Skeletal muscle cell (primary cell): ENCODE results near the gene LSM4.

Experiments
- DNase-seq: peaks from one replicate; pipeline ENCODE4 v3.0.0-alpha.2; 2010; ENCODE audit warnings: low read depth
- H3K4me3 ChIP-seq: 2 replicates; pipeline ENCODE4 v1.5.1; 2011; ENCODE audit warnings: low read depth, mild to moderate bottlenecking, control low read depth, low read length, moderate library complexity

LSM4 gene

DNA sequence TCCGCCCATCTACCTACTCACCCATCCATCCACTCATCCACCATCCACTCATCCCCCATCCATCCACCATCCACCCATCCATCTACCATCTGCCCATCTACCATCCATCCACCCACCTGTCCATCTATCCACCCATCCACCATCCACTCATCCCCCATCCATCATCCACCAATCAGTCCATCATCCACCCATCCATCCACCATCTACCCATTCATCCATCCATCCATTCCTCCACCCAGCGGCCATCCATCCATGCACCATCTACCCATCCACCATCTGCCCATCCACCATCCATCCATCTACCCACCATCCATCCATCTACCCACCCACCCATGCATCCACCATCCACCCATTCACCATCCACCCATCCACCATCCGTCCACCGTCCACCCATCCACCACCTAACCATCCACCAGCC, 27.8 kb downstream of the LSM4 start:
- no peak overlapping the region for H3K4me3 ChIP-seq
- DNase-seq, result no peak

DNA sequence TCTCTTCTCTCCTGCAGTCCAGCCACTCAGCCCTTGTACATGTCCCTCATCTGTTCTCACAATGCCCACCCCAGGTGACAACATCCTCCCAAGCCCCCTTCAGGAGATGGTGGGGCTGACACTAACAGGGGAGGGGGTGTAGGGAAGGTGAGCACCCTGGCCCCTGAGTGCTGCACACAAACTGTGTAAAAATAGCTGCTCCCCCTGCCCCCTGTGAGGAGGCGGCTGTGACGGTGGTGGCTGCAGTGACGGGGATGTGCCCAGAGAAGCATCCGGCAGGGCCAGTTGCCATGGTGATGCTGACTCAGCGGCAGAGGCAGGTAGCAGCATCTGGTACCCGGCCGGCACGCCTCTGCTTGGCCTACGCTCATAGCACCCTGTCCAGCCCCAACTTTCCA, 28.4 kb downstream of the LSM4 start:
- DNase-seq, result no peak

DNA sequence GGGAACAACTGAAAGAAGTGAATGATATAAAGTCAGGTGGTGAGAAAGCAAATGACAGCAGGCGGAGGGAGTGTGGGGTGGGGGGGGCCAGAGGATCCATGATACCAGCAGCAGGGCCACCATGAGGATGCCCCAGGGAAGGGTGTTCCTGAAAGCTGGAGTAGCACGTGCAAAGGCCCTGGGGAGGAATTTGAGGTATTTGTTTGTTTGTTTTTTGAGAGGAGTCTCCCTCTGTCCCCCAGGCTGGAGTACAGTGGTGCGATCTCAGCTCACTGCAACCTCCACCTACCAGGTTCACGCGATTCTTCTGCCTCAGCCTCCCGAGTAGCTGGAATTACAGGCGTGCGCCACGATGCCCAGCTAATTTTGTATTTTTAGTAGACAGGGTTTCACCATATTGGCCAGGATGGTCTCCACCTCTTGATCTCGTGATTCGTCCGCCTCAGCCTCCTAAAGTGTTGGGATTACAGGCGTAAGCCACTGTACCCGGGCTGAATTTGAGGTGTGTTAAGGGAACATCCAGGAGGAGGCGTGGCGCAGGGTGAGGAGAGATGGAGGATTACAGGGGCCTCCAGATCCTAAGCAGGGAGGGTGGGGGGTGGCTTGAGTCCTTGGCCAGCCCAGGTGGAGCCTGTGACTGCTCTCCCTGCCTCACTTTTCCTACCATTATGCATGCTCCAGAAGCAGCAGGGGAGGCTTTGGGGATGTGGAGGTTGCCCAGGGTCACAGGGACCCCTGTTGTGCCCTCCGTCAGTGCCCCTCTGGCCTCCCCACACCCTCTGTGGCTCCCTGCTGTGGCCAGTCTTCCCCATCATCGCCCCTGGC, 29.0 kb downstream of the LSM4 start:
- no peak for DNase-seq
- no peak overlapping the region for H3K4me3 ChIP-seq

More for the DNA sequence above, 28.4 kb downstream of the LSM4 start:
- no peak overlapping the region for H3K4me3 ChIP-seq

DNA sequence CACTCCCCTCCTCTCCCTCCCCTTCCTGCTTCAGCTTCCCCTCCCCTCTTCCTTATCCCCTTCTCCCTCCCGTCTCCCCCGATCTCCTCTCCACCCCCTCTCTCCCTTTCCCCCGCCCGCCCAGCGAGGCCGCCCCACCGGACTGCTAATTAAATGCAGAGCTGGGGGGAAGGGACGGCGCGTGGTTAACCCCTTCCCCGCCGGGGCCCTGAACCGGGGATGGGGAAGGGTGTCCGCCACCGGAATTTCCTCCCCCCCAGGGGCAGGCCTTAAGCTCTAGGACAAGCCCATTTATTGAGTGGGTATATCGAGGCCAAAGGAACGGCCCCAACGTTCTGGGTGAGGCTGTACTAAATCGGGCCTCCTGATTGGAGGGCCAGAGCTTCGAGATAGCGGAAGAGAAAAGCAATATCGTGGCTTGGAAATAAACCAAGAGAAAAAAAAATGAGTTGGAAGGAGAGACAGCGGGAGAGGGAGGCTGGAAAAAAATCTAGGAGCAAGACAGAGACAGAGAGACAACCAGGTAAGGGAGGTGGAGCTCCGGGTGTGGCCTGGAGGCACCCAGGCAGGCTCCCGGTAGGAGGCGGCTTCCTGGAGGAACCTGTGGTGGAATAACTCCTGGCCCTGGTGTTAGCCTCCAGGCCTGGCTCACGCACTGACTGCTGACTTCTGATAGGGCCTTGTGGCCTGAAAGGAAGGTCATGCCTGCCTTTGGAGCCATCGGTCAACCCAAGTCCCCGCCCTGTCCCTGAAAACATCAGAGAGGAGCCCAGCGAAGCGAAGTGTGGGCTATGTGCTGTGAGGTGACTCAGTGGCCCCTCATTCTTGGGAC, 29.9 kb downstream of the LSM4 start:
- no peak for DNase-seq
- peak overlapping the region; percentile 56 for H3K4me3 ChIP-seq

DNA sequence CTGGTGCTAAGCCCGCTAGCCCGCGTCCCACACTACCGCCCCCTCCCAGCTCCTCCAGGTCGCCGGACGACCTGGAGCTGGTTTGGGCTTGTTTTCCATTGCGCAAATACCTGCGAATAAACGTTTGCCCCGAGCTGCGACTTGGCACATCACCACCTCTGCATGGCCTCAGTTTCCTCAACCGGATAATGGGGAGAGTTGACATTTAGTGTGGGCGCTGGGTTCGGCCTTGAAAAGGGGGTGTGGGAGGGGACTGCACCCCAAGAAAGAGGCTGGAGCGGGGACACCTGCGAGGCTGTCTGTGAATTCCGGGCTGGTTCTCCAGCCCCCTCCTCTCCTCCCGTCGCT, 30.4 kb downstream of the LSM4 start:
- no peak for DNase-seq
- peak overlapping the region; percentile 56 for H3K4me3 ChIP-seq

DNA sequence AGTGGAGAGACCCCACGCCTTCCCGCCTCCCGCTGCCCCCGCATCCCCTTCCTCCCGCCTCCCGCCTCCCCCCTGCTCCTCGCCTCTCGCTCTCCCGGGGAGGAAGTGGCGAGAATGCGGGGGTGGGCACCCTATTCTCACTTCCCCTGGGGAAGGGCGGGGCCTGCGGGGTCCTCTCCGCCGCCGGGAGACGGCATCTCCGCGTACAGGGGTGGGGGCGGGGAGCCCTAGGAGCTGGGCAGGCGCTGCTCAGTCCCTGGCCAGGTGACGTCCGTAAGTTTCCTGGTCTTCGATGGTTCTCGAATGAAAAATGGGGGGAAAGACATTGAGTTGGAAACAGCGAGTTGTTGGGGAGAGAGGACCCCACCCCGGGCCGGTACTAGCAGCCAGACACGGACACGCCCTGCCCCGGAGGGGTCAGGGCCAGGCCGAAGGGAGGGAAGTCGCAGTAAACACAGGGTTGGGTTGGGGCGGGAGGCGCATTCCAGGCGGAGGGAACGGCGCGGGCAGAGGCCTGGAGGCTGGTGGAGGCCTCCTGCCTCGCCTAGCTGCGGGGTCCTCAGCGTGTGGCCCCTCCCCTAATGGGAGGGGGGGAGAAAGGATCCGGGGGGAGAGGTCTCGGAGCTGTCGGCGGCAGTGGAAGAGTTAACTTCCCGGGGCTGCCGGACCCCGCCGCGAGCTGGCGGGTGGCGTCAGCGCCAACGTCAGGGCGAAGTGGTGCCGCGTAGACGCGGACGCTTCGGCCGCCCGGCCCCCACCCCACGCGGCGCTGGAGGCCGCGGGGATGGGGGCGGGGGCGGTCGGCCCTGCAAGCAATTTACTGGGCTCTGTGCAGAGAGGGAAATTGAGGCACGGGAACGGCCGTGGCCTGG, 31.1 kb downstream of the LSM4 start:
- no peak for DNase-seq
- H3K4me3 ChIP-seq, result peak overlapping the region; percentile 56

DNA sequence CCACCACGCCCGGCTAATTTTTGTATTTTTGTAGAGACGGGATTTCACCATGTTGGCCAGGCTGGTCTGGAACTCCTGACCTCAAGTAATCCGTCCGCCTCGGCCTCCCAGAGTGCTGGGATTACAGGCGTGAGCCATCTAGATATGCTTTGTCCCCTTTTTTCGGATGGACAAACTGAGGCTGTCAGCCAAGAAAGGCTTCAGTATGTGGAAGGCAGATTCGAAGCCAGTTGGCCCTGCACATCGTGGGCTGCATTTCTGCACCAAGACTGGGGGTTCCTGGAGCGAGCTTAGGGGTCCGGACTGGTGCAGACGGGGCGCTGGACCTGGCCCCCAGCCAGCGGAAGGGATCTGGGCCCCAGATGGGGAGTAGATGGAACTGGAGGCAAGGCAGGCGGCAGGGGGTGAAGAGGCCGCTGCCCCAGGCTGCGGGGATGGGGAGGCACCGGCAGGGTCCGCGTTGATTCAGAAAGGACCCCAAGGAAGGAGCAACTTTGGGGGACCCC, 31.8 kb downstream of the LSM4 start:
- DNase-seq, result no peak
- peak overlapping the region; percentile 56 for H3K4me3 ChIP-seq

DNA sequence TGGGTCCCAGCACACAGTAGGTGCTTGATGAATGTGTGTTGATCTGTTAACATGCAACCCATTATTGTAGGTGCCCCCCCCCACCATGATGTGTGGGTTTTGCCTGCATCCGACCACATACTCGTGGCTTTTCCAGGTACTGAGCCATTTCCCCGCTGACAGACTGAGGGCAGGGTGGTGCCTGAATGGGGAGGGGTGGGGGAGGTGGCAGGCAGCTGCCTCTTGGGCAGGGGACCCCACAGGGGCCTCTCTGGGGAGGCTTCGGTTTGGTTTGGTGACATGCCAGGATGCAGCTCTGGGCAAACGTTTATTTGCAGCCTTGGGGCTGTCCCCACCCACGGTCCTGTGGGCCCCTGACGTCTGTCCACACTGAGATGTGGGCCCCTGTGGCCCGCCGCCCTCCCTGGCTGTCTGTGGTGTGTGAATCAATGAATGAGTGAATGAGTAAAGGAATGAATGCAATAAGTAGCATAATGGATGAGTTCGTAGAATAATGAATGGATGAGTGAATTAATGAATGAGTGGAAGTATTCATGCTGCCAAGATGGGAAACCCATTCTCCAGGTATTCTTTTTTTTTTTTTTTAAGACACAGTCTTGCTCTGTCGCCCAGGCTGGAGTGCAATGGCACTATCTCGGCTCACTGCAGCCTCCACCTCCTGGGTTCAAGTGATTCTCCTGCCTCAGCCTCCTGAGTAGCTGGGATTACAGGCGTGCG, 32.4 kb downstream of the LSM4 start:
- DNase-seq, result no peak
- H3K4me3 ChIP-seq, result no peak overlapping the region

DNA sequence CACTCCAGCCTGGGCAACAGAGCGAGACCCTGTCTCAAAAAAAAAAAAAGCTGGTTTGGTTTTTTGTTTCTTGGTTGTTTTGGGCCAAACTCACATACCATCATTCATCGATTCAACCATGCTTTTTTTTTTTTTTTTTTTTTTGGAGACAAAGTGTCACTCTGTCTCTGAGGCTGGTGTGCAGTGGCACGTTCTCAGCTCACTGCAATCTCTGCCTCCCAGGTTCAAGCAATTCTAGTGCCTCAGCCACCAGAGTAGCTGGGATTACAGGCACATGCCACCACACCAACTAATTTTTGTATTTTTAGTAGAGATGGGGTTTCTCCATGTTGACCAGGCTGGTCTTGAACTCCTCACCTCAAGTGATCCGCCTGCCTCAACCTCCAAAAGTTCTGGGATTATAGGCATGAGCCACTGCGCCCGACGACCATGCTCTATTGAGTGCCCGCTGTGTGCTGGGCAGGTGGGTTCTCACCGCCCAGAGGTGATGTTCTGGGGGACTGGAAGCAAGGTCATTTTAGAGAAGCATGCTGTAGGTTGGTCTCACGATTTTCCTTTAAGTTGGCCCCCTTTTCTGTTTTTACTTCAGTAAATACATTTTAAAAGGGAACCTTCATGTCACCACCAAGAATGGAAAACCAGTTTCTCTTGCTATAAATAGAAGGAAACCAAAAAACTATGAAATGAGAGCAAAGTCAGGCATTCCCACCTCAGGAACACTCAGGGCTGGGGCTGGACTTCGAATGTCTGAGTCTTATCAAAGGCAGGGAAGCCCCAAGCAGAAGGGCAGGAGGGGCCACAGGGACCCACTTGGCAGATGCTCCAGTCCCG, 33.2 kb downstream of the LSM4 start:
- no peak for DNase-seq

DNA sequence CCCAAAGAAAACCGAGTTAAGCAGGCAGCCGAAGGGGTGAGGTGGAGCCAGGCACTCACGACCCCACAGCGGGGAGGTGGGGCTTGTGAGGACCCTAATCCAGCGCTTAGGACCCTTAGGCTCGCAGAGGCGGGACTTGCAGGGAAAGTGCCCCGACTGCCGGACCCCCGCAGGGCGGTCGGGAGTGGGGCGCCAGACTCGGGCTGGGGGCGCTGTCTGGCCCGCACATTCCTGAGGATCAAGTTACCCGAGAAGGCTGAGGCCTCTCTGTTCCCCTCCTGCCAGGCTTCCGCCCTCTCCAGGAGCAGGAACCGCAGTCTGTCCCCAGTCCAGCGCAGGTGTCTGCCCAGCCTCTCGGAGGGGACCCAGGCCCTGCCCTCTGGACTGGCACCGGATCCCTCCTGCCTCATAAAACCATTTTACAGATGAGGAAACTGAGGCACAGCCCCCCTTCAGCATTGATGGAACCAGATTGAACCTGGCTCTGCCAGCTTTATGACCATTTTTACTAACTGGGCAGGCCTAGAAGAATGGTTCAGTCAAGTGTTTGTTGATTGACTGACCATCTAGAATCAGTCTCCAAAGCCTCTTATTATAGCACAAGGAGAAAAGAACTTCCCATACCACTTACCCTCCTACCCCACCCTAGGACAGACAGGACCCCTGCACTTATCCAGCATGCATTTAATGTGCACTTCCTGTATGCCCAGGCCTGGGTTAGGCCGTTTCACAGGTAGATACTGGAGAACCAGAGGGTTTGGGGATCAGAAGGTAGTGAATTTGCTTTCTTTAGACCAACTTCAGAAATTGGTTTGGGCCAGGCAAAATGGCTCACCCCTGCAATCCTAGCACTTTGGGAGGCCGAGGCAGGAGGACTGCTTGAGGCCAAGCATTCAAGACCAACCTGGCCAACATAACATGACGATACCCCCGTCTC, 34.8 kb downstream of the LSM4 start:
- no peak for DNase-seq
- H3K4me3 ChIP-seq, result no peak overlapping the region

More for the DNA sequence above, 33.2 kb downstream of the LSM4 start:
- no peak overlapping the region for H3K4me3 ChIP-seq

DNA sequence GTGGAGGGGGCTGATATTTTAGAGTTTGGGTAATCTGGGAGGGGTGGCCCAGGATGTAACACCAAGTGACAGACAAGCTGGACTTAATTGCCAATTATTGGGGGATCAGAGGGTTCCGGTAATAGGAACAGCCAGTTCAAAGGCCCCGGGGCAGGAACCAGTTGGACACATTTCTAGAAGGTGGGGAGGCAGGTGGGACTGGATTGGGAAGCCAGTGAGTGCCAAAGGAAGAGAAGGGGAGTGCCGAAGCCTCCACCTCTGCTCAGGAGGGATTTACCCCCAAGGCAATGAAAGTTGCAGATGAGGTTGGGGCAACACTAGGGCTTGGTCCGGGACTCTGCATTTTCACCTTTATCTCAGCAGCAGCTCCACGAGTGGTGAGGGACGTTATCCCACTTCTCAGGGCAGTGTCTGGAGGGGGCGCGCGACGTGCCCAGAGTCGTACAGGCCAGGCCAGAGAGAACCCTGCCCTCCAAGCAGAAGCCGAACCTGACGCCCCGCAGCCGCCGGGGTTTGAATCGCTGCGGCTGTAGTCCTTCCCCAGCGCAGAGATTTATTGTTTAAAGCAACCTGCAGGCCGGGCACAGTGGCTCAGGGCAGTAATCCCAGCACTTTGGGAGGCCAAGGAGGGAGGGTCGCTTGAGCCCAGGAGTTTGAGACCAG, 35.8 kb downstream of the LSM4 start:
- H3K4me3 ChIP-seq, result no peak overlapping the region
- no peak for DNase-seq

DNA sequence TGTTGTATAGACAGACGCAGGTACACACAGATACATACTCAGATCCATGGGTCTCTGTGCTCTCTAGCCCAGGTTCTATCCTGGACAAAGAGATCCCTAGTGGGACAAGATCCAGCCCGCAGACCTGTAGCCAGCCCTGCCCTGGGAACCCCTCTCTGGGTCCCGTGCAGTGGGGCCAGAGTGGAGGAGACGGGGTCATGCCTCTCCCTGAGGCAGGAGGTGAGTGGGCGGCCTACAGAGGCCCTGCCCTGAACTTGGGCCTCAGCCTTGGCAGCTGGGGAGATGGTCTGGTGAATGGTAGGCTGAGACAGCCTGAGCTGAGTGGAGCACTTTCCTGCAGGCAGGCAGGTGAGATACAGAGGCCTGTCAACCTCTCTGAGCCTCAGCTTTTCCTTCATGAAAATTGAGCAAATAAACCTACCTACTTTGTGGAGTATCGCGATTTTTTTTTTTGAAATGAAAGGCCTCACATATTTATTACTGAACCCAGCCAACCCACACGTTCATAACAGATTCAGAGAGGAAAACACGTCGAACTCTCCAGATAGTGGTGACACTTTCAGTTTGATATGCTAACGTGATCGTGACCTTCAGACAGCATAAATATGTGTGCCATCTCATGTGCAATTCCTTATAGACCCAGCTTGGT, 38.0 kb downstream of the LSM4 start:
- no peak overlapping the region for H3K4me3 ChIP-seq
- no peak for DNase-seq

DNA sequence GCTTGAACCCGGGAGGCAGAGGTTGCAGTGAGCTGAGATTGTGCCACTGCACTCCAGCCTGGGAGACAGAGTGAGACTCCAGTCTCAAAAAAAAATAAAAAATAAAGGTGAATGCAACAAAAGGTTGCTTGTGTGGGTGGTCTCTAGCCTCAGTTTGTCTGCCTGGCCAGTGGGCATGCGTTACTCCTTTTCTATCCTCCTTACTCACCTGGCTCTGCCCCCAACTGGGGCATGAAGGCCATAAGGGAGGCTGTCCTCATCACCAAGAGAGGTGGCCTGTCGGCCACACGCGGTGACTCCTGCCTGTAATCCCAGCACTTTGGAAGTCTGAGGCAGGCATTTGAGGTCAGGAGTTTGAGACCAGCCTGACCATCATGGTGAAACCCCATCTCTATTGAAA, 39.5 kb downstream of the LSM4 start:
- DNase-seq, result no peak
- no peak overlapping the region for H3K4me3 ChIP-seq

DNA sequence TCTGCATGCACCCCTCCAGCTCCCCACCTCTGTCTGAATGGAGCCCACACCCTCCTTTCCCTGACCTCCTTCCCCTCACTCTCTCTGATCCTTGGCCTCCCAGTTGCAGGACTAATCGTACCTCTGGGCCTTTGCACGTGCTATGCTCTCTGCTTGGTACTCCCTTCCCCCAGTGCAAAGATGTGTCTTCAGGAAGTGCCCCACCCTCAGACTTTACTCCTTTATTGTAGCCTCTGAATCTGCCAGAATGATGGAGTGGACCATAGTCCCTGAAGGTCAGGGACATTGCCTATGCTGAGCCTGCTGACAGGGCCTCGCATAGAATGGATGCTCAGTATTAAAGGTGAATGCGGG, 40.1 kb downstream of the LSM4 start:
- DNase-seq, result no peak
- H3K4me3 ChIP-seq, result no peak overlapping the region

DNA sequence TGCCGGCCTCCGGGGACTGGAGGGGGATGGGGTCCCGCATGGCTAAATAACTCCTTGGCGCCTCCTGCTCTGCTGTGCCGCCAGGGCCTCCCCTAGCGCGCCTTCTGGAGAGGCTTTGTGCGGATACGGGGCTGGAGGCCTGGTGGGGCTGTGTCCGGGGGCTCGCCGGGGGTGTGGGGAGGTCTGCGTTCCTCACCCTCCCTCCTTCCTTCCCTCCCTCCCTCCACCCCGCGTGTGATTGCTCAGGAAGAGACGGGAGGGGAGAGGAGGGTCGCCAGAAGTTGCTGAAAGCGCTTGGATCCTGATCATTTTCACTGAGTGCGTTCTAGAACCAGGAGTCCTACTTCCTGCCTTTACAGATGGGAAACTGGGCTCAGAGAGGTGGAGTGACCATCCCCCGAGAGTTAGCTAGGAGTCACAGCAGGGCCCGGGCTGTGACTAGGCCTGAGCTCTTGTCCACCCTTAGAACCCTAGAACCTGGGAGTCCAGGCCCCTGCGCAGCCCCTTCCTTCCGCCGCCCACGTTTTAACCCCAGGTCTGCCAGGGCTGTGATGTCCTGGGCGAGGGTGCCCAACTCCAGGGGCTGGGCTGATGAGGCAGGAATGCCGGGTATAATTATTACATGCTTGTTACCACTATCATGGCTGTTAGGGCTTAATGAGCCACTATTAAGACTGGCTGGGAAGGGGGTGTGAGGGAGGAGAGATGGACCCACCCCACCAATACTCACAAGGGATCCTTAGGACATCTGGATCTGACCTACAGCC, 40.7 kb downstream of the LSM4 start:
- H3K4me3 ChIP-seq, result peak overlapping the region; percentile 37
- no peak for DNase-seq
